Measurements from ENCODE around the gene TP53I13. TPM values are rescaled to one million over a fixed set of nuclear protein-coding genes. Genes with fewer than 3 reads are reported as not detected.

The TP53I13 gene
- total and polyA plus RNA-seq, 2 of the 13 experiments (the other 11 are each of a cell fraction or from before 2014, with no cell fraction given): 16.9 to 25.7 TPM

GRCh38 chr17:29574732-29575510 lies 6.4 kb downstream of the TP53I13 start (continued):
- TF ChIP-seq SOX6 (IDR thresholded peaks at IDR 0.05) (no peak), SOX6 (CRISPR knock-in tag; IDR thresholded peaks at IDR 0.05) (peak; percentile 81), USF2 (IDR thresholded peaks at IDR 0.05; ENCODE audit: low read depth, low read length) (no peak), USF2 (CRISPR knock-in tag; IDR thresholded peaks at IDR 0.05; ENCODE audit: borderline replicate concordance) (no peak), ZNF768 (CRISPR knock-in tag; IDR thresholded peaks at IDR 0.05) (peak; percentile 44; the same call in 1 of the 2 replicates), TBX3 (IDR thresholded peaks at IDR 0.05; ENCODE audit: borderline replicate concordance) (no peak; the same call in 1 of the 2 replicates), RORA (CRISPR knock-in tag; IDR thresholded peaks at IDR 0.05) (no peak), LBX2 (CRISPR knock-in tag; IDR thresholded peaks at IDR 0.05; ENCODE audit: borderline replicate concordance) (no peak), ZNF180 (CRISPR knock-in tag; IDR thresholded peaks at IDR 0.05; ENCODE audit: borderline replicate concordance, low read depth) (no peak), ZBTB14 (CRISPR knock-in tag; IDR thresholded peaks at IDR 0.05) (peak; percentile 30; the same call in 1 of the 2 replicates), STAG1 (CRISPR knock-in tag; IDR thresholded peaks at IDR 0.05) (peak; percentile 13; the same call in 1 of the 2 replicates), ZSCAN25 (CRISPR knock-in tag; IDR thresholded peaks at IDR 0.05) (peak; percentile 100), SRF (IDR thresholded peaks at IDR 0.05; ENCODE audit: low read depth, low read length) (no peak), ATF2 (CRISPR knock-in tag; IDR thresholded peaks at IDR 0.05) (peak; percentile 77), ZNF841 (CRISPR knock-in tag; IDR thresholded peaks at IDR 0.05; ENCODE audit: borderline replicate concordance) (no peak), SAP130 (CRISPR knock-in tag; IDR thresholded peaks at IDR 0.05; ENCODE audit: low read depth) (peak; percentile 91), SKIL (CRISPR knock-in tag; IDR thresholded peaks at IDR 0.05; ENCODE audit: borderline replicate concordance) (peak; percentile 35; the same call in 1 of the 2 replicates), POGZ (CRISPR knock-in tag; IDR thresholded peaks at IDR 0.05) (peak; percentile 73), CREBL2 (CRISPR knock-in tag; IDR thresholded peaks at IDR 0.05; ENCODE audit: borderline replicate concordance) (no peak), DNMT1 (CRISPR knock-in tag; IDR thresholded peaks at IDR 0.05) (peak; percentile 91; the same call in 1 of the 2 replicates)

All from HepG2 (cell line).